ENCODE data around the gene FGF14.

- TF ChIP-seq, protein P1, sequence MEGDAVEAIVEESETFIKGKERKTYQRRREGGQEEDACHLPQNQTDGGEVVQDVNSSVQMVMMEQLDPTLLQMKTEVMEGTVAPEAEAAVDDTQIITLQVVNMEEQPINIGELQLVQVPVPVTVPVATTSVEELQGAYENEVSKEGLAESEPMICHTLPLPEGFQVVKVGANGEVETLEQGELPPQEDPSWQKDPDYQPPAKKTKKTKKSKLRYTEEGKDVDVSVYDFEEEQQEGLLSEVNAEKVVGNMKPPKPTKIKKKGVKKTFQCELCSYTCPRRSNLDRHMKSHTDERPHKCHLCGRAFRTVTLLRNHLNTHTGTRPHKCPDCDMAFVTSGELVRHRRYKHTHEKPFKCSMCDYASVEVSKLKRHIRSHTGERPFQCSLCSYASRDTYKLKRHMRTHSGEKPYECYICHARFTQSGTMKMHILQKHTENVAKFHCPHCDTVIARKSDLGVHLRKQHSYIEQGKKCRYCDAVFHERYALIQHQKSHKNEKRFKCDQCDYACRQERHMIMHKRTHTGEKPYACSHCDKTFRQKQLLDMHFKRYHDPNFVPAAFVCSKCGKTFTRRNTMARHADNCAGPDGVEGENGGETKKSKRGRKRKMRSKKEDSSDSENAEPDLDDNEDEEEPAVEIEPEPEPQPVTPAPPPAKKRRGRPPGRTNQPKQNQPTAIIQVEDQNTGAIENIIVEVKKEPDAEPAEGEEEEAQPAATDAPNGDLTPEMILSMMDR (conservative IDR thresholded peaks at IDR 0.05; ENCODE audit: low read depth, low read length) = no peak
- no peak for TF ChIP-seq EZH2 (IDR thresholded peaks at IDR 0.05; ENCODE audit: low read length, unreplicated experiment)
Observed at GRCh38 chr13:102128216-102128810, 273.5 kb downstream of the FGF14 start.

Measured in PC-3 (cell line).